AML-193 (cell line): ENCODE results near the gene SOX6.

Experiments used
- DNase-seq, 2 experiments: peaks; one replicate each; lab custom pipeline; 2025; lab: John Stamatoyannopoulos, UW

The SOX6 gene

DNA sequence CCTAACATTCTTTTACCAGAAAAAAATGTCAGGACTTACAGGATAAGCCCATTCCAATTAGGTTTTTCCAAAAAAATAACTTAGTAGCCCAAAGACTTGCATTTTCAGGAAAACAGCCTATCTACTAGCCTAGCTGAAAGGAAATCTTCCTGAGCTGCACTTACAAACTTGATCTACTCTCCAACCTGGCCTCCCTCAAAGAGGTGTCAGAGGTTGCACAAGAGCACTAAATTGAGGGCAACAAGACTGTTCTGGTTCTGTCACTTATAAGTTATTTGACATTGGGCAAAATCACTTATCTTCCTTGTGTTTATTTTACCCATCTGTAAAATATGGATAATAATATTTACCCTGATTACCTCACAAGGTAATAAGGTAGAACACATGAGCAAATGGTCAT is 7.9 kb upstream of the SOX6 start:
- no peak for DNase-seq

DNA sequence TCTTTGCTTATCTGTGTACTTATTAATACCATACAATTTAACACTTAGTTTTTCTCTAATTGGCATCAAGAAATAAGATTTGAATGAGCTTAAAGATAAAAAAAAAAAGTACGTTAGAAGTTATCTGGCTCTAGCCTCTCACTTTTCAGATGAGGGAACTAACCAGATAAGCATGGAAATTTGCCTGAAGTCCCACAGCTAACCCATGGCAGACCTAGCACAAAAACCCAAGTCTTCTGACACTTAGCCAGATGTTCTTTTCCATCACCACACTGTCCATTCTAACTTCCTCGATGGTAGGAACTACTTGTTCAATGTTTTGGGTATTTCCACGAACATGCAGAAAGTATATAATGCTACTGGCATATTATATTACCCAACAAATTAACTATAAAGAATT is 7.4 kb upstream of the SOX6 start:
- no peak for DNase-seq

DNA sequence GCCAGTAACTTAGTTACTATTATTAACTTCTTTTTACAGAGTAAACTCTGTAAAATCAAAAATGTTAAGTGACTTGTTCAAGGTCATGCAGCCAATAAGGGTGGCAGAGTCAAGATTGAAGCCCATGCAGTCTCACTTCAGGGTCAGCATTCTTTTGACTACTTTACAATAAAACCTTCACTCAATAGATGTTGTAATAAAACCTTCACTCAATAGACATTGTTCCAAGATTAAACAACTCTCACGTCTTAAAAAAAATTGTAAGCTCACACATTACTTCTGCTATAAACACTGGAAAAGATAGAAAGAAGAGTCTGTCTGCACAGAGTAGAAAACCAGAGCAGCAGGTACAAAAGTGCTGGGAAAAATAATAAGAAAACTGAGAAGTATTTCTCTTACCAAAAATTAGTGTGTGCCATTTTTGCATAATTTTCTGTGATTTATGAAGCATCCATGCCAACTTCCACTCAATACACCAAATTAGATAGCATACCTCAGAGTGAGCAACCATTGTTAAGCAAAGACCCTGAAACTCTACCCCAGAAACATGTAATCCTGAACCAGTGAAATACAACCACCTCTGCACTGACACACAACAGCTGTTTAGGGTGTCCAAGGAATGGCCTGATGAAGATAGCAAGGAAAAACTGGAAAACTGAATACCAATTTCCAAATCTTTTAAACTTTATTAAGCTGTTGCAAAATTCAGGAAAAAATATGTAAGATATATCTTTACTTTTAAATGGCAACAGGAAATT is 4.9 kb upstream of the SOX6 start:
- DNase-seq, result no peak

DNA sequence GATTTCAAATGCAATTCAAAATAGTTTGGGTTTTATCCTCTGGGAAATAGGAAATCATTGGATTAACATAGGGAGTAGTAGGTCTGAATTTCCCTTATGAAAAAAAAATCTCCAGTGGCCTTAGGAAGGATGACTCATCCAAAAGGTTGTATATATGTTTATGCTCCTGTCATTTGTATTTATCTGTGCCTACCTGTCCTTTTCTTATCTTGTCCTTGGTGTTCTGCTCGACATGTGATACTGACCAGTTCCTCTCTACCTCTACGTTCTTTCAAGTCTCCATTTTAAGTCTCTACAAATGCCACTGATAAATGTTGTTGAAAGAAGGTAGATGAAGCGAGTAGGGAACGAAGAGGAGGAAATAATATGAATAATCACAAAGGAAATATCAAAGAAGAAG is 3.0 kb upstream of the SOX6 start:
- no peak for DNase-seq

DNA sequence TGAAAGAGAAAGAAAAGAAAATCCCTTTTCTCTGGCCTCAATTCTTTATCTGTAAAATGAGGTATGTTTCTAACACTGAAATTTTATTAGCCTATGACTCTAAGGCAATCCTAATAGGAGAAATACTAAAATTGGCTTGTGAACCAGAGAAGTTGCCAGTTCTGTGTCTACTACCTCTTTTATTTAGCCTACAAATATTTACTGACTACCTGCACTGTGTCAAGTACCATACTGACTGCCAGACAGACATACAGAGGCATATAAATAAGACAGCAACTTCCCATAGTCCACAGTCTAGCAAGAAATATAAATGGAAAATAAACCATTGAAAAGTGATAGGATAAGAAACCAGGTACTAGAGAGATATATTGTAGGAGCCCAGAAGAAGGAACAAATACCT is 2.4 kb upstream of the SOX6 start:
- DNase-seq, result no peak

DNA sequence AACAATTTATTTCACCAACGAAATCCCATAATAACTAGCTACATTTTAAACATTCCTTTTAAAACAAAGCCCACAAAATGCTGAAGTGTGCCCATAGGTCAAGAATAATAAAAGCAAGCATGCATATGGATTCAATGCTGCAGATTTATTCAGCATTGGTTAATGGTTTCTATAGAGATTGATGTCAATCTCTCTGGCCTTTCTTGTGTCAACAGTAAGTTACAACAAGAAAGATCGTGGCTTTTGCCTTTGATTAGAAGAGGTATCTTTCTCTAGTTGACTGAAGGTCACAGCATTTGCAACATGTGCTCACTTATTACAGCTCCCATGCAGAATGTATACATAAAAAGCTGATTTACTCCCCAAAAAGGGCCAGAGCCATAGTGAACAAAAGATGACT is 1.4 kb upstream of the SOX6 start:
- DNase-seq, result no peak

DNA sequence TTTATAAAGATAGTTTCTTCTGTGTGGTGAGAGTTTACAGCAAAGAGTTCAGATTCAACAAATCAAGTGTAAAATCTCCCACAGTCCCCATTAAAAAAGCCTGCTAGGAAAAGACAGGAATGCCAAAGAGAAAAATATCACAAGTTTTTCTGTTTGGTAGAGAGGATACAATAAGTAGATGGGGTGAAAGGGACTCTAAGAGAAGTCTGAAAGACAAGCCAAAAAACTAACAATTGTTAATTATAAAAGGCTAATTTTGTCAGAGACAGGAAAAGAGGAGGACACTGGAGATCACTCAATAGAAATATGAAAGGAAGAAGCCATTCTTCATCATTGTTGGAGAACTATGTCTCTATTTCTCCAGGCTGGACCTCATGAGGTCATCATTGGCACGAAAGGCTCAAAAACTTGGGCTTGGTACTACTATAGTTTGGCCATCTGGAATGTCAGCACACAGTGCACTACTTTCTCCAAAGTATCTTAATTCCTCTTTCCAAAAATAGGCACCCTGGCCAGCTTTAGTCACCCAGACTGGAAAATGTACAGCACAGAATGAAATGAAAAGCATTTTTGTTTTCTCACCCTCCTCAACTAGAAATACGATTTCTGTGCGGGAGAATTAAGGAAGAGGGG is 531 bp upstream of the SOX6 start:
- no peak for DNase-seq

DNA sequence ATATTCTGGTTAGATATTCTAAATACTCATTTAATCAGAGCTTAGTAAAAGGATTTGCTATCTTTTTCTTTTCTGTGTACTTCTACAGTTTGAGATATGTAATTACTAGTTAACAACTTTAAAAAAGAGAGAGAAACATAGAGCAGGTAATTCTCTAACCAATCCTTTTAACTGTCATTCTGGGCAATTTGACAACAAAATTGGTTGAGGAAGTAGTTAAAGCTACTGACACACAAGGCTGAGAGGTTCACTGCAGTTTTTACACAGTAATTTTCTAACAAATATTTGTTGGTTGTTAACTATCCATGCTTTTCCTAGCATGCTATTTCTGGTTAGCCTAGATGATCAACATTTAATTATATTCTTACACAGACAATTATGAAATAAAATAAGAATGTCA is 3.6 kb downstream of the SOX6 start:
- DNase-seq, result no peak

DNA sequence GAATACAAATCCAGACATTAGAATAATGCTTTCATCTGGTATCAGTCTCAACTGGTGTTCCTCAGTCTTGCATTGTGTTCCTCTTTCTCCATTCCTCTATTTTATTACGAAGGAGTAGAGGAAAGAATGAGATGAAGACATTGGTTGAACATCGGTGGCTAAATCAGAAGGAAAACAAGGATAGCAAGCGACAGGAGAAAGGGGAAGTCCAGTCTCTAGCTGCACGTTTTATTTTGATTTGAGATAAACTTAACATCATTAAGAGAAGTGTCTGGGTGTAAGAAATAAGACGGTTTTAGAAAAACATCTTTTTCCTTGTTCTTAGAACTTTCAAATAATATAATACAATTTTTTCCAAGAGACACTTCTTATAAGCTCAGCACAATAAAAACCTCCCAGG is 6.2 kb downstream of the SOX6 start:
- DNase-seq, result no peak

DNA sequence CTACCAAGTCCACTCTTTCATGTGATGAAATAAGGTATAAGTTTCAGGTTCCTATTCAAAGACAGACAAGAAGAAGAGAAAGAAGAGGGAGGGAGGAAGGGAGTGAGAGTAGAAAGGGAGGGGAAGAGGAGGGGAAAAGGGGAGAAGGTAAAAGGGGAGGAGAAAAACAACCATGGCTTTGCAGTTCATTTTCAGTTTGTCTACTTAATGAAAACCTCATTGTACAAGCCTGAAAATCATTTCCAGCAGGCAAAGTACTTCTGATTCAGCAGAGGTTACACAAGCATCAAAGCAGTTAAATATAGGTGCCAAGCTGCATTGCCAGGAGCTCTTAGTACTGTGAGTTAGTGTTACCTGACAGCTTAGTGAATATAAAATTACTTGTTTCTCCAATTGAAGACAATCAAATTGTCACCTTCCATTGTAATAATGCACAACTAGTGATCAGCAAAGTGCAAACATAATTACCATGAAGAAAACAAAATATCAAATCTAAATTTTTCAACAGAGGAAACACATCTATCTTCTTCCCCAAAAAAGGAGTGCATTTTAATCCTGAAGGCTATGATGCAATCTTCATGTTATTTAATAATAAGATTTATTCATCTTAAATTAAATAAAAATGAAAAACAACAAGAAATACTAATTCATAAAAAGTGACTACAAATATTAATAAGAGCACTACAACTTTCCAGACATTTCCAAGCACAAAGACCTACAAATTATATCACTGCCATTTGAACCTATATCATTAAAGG is 8.2 kb downstream of the SOX6 start:
- no peak for DNase-seq

DNA sequence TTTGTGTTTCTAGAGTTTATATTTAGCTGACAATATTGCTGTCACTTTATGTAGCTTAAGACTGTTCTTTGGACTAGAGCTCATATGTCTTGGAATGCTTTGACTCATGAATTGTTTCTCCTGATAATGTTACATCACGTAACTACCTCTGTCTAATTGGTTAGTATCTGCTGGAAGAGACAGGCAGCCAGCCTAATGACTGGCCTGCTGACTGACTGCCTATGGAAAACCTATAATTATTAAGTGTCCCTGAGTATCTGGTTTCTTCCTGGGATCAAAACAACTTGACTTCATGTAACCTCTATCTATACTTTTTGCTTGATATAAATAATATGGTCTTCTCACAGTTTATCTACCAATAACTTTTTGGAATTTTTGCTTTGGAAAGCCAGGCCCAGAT is 9.4 kb downstream of the SOX6 start:
- no peak for DNase-seq

DNA sequence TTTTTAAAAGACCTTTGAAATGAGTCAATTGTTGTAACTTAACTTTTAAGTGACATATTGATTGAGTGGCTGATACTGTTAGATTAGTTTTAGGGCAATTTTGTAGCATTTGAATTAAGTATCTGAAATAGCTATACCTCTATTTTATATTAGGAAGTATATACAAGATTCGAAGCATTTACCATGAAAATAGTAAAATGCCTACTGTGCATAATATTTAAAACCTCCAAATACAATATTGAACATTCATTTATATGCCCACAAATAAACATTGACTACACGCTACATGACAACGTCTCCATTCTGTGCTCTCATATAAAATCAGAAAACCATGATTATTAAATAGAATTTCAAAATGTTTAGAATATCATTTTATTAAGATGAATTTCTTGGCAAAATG is 14.5 kb downstream of the SOX6 start:
- DNase-seq, result no peak

DNA sequence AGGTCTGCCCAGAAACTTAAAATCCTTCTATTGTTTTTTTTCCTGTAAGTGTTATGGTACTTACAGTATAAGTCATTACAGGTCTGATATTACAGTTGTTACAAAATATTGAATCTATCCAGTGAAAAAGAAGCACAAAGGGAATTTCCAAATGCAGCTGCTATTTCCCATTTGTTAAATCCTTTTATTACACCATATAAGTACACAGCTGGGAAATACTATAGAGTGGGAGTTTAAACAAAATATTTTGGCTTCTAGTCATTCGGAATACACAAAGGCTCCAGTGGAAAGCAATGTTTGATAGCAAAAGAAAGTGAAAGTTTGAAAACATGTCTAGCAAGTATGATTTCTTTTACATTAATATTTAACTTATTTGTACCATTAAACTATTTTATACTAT is 18.0 kb downstream of the SOX6 start:
- no peak for DNase-seq

DNA sequence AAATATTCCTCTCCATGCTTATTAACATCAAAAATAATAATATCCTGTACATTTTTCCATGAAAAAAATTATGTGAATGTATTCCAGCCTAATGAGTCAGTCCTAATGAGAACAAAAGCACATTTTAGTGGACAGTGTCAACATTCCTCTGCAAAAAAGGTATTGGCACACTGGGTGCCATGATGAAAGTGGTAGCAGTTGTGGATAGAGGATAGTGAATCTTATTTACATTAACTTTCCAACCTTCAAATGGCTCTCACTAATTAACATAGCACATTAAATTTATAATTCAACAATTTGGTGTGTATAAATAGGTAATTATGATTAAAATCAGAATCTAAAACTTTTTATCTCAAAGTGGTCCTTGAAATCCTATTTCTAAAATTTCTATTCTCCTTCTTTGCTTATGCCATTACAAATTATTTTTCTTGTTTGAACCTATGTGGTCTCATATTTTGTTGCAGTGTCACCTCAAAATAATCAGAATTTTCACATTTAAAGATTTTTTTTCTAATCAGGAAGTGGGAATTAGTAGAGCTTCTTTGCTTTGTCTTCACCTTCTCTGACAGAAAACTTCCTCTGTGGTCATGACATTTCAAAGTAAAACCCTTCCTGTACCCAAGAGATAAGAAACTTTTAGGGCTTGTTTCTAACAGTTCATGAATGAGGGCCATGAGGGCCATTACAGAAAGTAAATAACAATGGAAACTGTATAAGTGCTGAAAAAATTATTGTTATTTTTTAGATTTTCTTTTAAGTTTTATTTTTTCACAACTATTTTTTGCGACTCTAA is 18.7 kb downstream of the SOX6 start:
- DNase-seq, result no peak

DNA sequence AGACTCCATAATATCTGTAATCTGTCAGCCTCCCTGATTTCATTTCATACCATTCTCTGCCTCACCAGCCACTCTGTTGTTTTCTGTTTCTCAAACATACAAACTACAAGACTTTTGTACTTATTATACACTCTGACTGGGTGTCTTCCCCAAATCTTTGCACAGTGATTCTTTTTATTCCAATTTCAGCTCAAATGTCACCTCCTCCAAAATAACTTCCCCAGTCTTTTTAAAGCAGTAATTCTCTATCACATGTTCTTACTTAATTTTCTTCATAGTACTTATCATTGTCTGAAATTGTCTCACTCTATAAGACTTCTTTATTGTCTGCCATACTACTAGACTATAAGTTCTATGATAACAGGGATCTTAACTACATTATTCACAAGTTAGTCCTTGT is 19.6 kb downstream of the SOX6 start:
- no peak for DNase-seq

DNA sequence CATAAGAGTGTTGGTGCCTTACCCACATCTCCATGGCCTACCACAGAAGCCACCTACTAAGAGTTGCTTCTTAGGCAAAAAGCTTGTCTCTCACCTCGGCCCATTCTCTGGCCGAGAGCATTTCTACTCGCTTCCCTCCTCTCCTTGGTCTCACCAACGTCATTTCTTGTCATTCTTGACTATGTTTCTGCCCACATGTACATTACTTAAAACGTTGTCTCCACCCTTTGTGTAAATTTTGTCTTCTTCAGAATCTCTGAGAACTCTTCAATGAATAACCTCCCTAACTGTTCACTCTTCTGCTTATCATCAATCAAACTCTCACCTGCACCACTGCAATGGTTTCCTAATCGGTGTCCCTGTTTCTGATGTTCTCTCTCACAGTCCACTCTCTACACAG is 20.1 kb downstream of the SOX6 start:
- DNase-seq, result no peak

DNA sequence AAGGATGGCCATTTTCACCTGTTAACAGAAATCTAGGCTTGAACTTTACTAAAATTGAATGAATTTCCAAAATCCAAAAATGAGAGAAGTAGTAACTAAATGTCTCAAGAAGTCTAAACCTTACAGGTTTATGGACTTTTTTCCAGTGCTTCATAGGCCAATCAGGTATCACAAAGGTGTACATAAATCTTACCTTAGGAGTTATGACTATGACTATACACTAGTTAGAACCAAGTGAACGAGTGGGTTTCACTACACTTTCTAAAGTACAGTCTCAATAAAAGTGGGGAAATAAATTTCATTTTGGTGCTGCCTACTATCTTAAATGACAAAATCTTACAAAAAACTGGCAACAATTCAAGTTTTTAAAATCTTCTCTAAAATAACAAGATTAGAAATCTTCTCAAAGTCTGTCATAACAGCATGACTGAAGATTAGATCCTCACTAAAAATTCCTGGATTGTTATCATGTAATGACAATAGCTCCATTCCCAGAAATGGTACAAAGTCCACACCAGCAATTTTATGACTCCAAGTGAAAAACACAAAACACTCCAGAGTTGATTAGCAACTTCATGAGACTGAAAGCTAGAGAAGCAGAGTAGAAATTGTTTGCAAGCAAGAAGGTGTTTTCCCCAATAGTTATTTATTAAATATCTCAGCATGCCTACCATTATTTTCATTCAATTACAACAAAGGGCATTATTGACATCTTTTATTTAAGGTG is 20.9 kb downstream of the SOX6 start:
- no peak for DNase-seq

DNA sequence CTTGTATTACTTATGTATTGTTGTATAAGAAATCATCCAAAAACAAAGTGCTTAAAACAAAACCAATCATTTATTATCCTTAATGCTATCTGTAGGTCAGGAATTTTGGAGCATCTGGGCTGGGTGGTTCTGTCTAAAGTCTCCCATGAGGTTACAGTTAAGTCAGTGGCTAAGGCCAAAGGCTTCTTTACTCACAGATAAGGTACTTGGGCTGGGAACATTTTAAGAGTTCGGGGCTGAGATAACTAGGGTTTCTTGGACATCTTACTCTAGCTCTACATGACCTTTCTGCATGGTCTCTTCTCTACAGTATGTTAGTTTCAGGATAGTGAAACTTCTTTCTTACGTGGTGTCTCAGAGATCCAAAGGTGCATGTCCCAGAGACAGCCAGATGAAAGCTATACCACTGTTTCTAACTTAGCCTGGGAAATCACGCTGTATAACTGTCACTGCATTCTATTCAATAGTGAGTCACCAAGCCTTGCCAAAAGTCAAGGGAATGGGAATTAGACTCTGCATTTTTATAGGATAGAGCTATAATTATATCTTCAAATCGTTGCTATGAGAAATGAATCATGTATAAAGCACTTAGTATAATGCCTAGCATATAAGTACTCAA is 29.6 kb downstream of the SOX6 start:
- no peak for DNase-seq

DNA sequence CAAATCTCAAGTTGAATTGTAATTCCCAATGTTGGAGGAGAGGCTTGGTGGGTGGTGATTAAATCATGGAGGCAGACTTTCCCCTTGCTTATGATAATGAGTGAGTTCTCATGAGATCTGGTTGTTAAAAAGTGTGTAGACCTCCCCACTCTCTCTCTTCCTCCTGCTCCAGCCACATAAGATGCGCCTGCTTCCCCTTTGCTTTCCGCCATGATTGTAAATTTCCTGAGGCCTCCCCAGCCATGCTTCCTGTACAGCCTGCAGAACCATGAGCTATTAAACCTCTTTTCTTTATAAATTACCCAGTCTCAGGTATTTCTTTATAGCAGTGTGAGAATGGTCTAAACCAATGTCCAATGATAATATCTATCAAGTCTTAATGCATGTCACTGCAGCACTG is 34.2 kb downstream of the SOX6 start:
- no peak for DNase-seq

DNA sequence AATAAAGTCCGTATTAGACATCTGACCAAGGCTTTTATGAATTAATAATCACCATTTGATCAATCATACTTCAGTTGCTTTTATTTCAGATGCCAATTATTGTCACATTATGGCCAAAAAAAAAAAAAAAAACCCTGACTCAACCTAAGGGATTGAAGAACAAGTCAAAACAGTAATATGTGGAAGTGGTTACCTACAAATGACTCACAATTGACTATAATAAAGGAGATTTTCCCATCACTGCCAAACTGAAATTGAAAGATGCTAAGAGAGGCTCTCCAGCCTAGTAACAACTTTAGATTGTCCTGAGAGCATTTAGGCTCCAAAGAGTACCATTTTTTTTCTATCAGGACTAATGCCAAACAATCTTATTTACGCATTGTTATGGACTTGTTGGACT is 35.2 kb downstream of the SOX6 start:
- DNase-seq, result no peak

DNA sequence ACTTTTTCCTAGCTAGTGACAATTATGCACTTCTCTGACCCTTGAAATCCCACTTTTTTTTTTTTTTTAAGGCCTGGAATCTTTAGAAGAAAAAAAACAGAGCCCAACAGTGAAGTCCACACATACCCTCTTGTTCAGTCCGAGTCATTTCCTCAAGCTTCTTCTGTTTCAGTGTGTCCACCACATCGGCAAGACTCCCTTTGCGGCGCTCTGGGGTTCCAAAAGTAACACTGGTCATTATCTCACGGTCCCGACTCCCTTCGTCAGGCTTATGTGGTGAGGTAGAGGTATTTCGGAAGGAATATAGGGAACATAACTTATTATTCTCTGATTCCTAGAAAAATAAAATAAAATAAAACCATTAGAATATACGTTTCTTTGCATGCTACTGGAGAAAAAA is 38.0 kb downstream of the SOX6 start:
- DNase-seq, result no peak
